Vagina (tissue), 2 donors: Measurements from ENCODE around the gene PHACTR3. TPM values are rescaled to one million over a fixed set of nuclear protein-coding genes. Genes with fewer than 3 reads are reported as not detected.

Source experiments
- DNase-seq, 2 donors: peaks; one replicate each; pipeline ENCODE4 v3.0.0-alpha.2; 2017; ENCODE audit errors: extremely low spot score in 2 of 2
- H3K27ac ChIP-seq: fragments of 200-600 bp; sonication (generic); one replicate; pipeline ENCODE4 v1.5.1; 2019
- H3K27me3 ChIP-seq: fragments of 200-600 bp; sonication (generic); one replicate; pipeline ENCODE4 v1.5.1; 2019
- H3K36me3 ChIP-seq, 2 donors: fragments of 200-600 bp; sonication (generic); one replicate each; pipeline ENCODE4 v1.5.1; 2017 to 2019
- H3K4me1 ChIP-seq: fragments of 200-600 bp; sonication (generic); one replicate; pipeline ENCODE4 v1.5.1; 2019
- H3K4me3 ChIP-seq, 2 donors: fragments of 200-600 bp; sonication (generic); 1 replicate in 1 of 2; 2 replicates in 1 of 2; pipeline ENCODE4 v1.5.1; 2016 to 2019
- H3K9me3 ChIP-seq: fragments of 200-600 bp; sonication (generic); one replicate; pipeline ENCODE4 v1.5.1; 2019
- POLR2A ChIP-seq, 2 donors: fragments of 450-650 bp; IDR thresholded peaks; one replicate each; pipeline ENCODE4 v1.6.1; 2017; ENCODE audit warnings: antibody characterized with exemption in 2 of 2, mild to moderate bottlenecking in 2 of 2, moderate library complexity in 2 of 2
- POLR2AphosphoS5 ChIP-seq, 2 donors: sonication (generic); formaldehyde crosslinking; IDR thresholded peaks; one replicate each; pipeline ENCODE4 v1.9.0; 2017; ENCODE audit warnings: antibody characterized with exemption in 2 of 2, mild to moderate bottlenecking in 2 of 2, low read depth in 1 of 2; ENCODE audit not compliant: insufficient read depth in 1 of 2
- intact Hi-C: fragments of 100-400 bp; cut with DNase I; formaldehyde crosslinking; loops from one replicate; pipeline ENCODE4 v1.15.1; 2023
- total RNA-seq: library from RNA; depleted of rRNA; stranded (reverse); fragments of >200 nt; gene quantifications from one replicate; pipeline ENCODE4 v1.2.3, GENCODE V29; 2016
- TF ChIP-seq, protein P1 (sequence below), 3 experiments: fragments of 450-650 bp in 2 of 3; fragments of 200-600 bp in 1 of 3; sonication (generic) in 1 of 3; IDR thresholded peaks; one replicate each; pipeline ENCODE4 v1.5.1; 2017 to 2019; ENCODE audit warnings: antibody characterized with exemption in 3 of 3, mild to moderate bottlenecking in 2 of 3, moderate library complexity in 2 of 3

PHACTR3 gene
- total RNA-seq, 1 donor from 2014 or later: 8.3 TPM

DNA sequence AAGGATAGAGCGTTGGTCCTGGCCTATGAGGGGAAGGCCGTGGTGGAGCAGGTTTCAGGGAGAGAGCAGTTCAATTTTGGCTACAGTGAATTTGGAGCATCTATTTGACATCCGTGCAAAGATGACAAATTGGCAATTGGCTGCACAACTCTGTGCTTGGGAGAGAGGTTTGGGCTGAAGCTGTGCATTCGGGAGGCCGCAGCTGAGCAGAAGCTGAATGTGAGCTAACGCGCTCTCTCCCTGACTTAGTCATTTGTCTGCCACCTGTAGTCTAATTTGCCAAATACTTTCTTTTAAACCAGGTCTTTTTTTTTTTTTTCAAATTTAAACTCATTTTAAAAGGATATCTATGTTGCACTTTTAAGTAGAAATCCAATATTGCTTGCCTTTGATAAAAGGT lies 78.8 kb downstream of the PHACTR3 start:
- Histone ChIP-seq H3K4me1 (no peaks in the 10 kb centered on the region), H3K27me3 (no peaks in the 10 kb centered on the region), H3K4me3 (no peak overlapping the region), H3K9me3 (no peaks in the 10 kb centered on the region), H3K27ac (no peak overlapping the region), H3K36me3 (no peaks in the 10 kb centered on the region)
- TF ChIP-seq POLR2A (IDR thresholded peaks at IDR 0.05) (no peak), POLR2AphosphoS5 (IDR thresholded peaks at IDR 0.05; ENCODE audit: insufficient read depth in 1 of 2, low read depth in 1 of 2) (no peak)
- TF ChIP-seq, protein P1, sequence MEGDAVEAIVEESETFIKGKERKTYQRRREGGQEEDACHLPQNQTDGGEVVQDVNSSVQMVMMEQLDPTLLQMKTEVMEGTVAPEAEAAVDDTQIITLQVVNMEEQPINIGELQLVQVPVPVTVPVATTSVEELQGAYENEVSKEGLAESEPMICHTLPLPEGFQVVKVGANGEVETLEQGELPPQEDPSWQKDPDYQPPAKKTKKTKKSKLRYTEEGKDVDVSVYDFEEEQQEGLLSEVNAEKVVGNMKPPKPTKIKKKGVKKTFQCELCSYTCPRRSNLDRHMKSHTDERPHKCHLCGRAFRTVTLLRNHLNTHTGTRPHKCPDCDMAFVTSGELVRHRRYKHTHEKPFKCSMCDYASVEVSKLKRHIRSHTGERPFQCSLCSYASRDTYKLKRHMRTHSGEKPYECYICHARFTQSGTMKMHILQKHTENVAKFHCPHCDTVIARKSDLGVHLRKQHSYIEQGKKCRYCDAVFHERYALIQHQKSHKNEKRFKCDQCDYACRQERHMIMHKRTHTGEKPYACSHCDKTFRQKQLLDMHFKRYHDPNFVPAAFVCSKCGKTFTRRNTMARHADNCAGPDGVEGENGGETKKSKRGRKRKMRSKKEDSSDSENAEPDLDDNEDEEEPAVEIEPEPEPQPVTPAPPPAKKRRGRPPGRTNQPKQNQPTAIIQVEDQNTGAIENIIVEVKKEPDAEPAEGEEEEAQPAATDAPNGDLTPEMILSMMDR (IDR thresholded peaks at IDR 0.05): no peak
- no peak for DNase-seq
- intact Hi-C loops: no loop called here

DNA sequence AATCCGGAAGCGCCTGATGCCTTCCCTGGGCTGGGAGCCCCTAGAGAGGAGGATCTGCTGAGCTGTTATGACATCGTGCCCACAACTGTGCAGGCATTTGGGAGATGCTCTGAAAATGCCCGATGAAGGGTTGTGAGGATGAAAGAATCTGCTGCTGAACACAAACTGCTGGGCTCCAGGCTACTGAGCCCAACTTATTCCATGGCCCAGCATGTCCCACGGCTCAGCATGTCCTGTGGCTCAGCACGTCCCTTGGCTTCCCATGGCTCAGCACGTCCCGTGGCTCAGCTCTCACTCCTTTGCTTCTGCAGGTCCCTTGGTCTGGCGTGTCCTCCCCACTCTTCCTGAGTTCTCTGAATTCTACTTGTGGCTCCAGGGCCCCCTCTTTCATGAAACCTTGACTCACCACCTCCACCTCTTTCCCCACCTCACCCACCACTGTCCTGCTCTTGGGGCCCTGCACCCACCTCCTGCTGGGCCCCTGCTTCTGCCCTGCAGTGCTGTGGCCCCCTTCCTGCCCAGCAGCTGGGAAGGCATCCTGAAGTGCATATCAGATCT lies 80.4 kb downstream of the PHACTR3 start:
- H3K36me3 ChIP-seq: no peaks in the 10 kb centered on the region
- TF ChIP-seq, protein P1 (IDR thresholded peaks at IDR 0.05): no peak
- TF ChIP-seq POLR2A (IDR thresholded peaks at IDR 0.05) (no peak), POLR2AphosphoS5 (IDR thresholded peaks at IDR 0.05; ENCODE audit: insufficient read depth in 1 of 2, low read depth in 1 of 2) (no peak)
- intact Hi-C loops: no loop called here
- DNase-seq: no peak
- no peak overlapping the region for H3K4me3 ChIP-seq
- no peaks in the 10 kb centered on the region for H3K27me3 ChIP-seq
- H3K9me3 ChIP-seq: no peaks in the 10 kb centered on the region
- no peaks in the 10 kb centered on the region for H3K4me1 ChIP-seq
- H3K27ac ChIP-seq: no peak overlapping the region

DNA sequence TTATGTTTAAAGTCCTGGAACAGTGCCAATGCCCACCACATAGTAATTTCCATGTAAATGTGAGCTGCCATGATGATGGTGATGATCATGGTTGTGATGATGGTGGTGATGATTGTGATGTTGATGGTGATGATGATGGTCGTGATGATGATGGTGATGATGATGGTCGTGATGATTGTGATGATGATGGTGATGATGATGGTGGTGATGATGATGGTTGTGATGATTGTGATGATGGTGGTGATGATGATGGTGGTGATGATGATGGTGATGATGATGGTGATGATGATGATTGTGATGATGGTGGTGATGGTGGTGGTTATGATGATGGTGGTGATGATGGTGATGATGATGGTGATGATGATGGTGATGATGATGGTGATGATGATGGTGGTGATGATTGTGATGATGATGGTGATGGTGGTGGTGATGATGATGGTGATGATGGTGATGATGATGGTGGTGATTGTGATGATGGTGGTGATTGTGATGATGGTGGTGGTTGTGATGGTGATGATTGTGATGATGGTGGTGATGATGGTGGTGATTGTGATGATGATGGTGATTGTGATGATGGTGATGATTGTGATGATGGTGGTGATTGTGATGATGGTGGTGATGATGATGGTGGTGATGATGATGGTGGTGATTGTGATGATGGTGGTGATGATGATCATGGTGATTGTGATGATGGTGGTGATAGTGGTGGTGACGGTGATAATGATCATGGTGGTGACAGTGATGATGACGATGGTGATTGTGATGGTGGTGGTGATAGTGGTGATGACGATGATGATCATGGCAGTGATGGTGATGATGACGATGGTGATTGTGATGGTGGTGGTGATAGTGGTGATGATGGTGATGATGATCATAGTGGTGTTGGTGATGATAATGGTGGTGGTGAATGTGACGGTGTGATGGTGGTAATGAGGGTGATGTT lies 82.3 kb downstream of the PHACTR3 start:
- DNase-seq: no peak
- H3K36me3 ChIP-seq: no peaks in the 10 kb centered on the region
- H3K4me1 ChIP-seq: no peaks in the 10 kb centered on the region
- intact Hi-C loops: no loop called here
- H3K27me3 ChIP-seq: no peaks in the 10 kb centered on the region
- no peak overlapping the region for H3K27ac ChIP-seq
- no peak overlapping the region for H3K4me3 ChIP-seq
- no peaks in the 10 kb centered on the region for H3K9me3 ChIP-seq
- TF ChIP-seq POLR2A (IDR thresholded peaks at IDR 0.05) (no peak), POLR2AphosphoS5 (IDR thresholded peaks at IDR 0.05; ENCODE audit: insufficient read depth in 1 of 2, low read depth in 1 of 2) (no peak)
- TF ChIP-seq, protein P1 (IDR thresholded peaks at IDR 0.05): no peak

DNA sequence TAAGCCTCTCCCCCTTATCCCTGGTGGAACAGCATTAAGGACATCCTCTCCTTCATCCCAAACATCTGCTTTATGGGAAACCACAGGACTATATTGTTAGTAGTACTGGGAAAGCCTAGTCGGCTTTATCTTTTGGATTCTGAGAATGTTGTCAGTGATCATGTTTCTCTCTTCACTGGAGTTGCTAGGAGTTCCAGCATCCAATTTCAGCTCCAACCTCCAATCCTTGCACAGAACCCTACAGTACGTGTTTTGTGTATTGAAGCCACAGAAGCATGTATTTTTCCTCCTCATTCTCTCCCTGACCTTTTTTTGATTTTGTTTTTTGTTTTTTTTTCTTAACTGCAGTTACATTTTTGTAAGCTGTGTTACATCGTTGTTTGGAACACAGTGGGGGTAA lies 84.0 kb downstream of the PHACTR3 start:
- TF ChIP-seq, protein P1 (IDR thresholded peaks at IDR 0.05): no peak
- no peak for TF ChIP-seq POLR2AphosphoS5 (IDR thresholded peaks at IDR 0.05; ENCODE audit: insufficient read depth in 1 of 2, low read depth in 1 of 2)
- TF ChIP-seq POLR2A (IDR thresholded peaks at IDR 0.05): no peak
- no peaks in the 10 kb centered on the region for H3K4me1 ChIP-seq
- no peaks in the 10 kb centered on the region for H3K9me3 ChIP-seq
- no peaks in the 10 kb centered on the region for H3K27me3 ChIP-seq
- no peaks in the 10 kb centered on the region for H3K36me3 ChIP-seq
- H3K4me3 ChIP-seq: no peak overlapping the region
- DNase-seq: no peak
- intact Hi-C loops: no loop called here
- H3K27ac ChIP-seq: no peak overlapping the region

DNA sequence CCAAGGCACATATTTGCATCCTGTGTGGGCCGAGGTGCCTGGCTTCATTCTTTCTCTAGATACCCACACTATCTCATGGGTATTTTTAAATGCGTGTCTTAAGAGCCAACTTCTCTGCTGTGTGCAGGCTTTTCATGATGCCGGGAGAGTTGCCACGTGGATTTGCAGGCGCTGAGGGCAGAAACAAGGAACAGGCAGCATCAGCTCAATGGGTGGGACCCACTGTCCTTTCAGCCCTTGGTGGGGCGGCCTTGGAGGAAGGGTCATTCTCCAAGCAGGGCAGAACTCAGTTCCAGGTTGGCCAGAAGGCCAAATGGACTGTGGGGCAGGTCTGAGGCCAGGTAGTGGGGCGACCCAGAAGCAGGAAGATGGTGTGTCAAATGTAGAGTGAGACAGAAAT lies 84.7 kb downstream of the PHACTR3 start:
- no peak overlapping the region for H3K27ac ChIP-seq
- H3K36me3 ChIP-seq: no peaks in the 10 kb centered on the region
- no peaks in the 10 kb centered on the region for H3K9me3 ChIP-seq
- H3K27me3 ChIP-seq: no peaks in the 10 kb centered on the region
- H3K4me3 ChIP-seq: no peak overlapping the region
- TF ChIP-seq POLR2A (IDR thresholded peaks at IDR 0.05) (no peak), POLR2AphosphoS5 (IDR thresholded peaks at IDR 0.05; ENCODE audit: insufficient read depth in 1 of 2, low read depth in 1 of 2) (no peak)
- TF ChIP-seq, protein P1 (IDR thresholded peaks at IDR 0.05): no peak
- no peaks in the 10 kb centered on the region for H3K4me1 ChIP-seq
- DNase-seq: no peak
- intact Hi-C loops: no loop called here
